Measurements from ENCODE around the gene ETNK1.

Gene ETNK1

GRCh38 chr12:22653791-22654190 lies 28.8 kb downstream of the ETNK1 start:
- no peak overlapping the region for H3K4me3 ChIP-seq (ENCODE audit: low read length)
- TF ChIP-seq CTCF (conservative IDR thresholded peaks at IDR 0.05; ENCODE audit: low read depth, low read length), result no peak
- peak; percentile 9 for DNase-seq (ENCODE audit: low read depth)

GRCh38 chr12:22656376-22656775 lies 31.4 kb downstream of the ETNK1 start:
- TF ChIP-seq CTCF (conservative IDR thresholded peaks at IDR 0.05; ENCODE audit: low read depth, low read length), result no peak
- H3K4me3 ChIP-seq (ENCODE audit: low read length), result no peak overlapping the region
- DNase-seq (ENCODE audit: low read depth), result no peak

- no peak for DNase-seq (ENCODE audit: low read depth)
- TF ChIP-seq CTCF (conservative IDR thresholded peaks at IDR 0.05; ENCODE audit: low read depth, low read length), result no peak
- no peak overlapping the region for H3K4me3 ChIP-seq (ENCODE audit: low read length)
These were observed 31.9 kb downstream of the ETNK1 start for GRCh38 chr12:22656831-22657230.

- DNase-seq (ENCODE audit: low read depth), result peak; percentile 7
- no peak for TF ChIP-seq CTCF (conservative IDR thresholded peaks at IDR 0.05; ENCODE audit: low read depth, low read length)
- no peak overlapping the region for H3K4me3 ChIP-seq (ENCODE audit: low read length)
These were observed 32.6 kb downstream of the ETNK1 start for GRCh38 chr12:22657538-22657937.

GRCh38 chr12:22658214-22658613 lies 33.2 kb downstream of the ETNK1 start:
- H3K4me3 ChIP-seq (ENCODE audit: low read length), result no peak overlapping the region
- no peak for TF ChIP-seq CTCF (conservative IDR thresholded peaks at IDR 0.05; ENCODE audit: low read depth, low read length)
- DNase-seq (ENCODE audit: low read depth), result peak; percentile 14

- no peak for TF ChIP-seq CTCF (conservative IDR thresholded peaks at IDR 0.05; ENCODE audit: low read depth, low read length)
- no peak for DNase-seq (ENCODE audit: low read depth)
- no peak overlapping the region for H3K4me3 ChIP-seq (ENCODE audit: low read length)
These were observed 37.4 kb downstream of the ETNK1 start for GRCh38 chr12:22662356-22662755.

- no peak for DNase-seq (ENCODE audit: low read depth)
- no peak overlapping the region for H3K4me3 ChIP-seq (ENCODE audit: low read length)
- no peak for TF ChIP-seq CTCF (conservative IDR thresholded peaks at IDR 0.05; ENCODE audit: low read depth, low read length)
These were observed 40.5 kb downstream of the ETNK1 start for GRCh38 chr12:22665476-22665875.
